H1 (cell line): ENCODE results near the gene ENDOV. TPM values are rescaled to one million over a fixed set of nuclear protein-coding genes. Genes with fewer than 3 reads are reported as not detected.

Source experiments
- CTCF ChIA-PET: fragments of 300-600 bp; sonication (Branson Sonifier 250); formaldehyde crosslinking; loops from one replicate; lab custom pipeline; 2021; ENCODE audit not compliant: partially characterized antibody; lab: Charles Lee
- POLR2A ChIA-PET: fragments of 300-600 bp; sonication (Branson Sonifier 250); formaldehyde crosslinking; loops from one replicate; lab custom pipeline; 2021; ENCODE audit warnings: inconsistent platforms; ENCODE audit not compliant: partially characterized antibody; lab: Charles Lee
- DNase-seq, 2 experiments: peaks; one replicate each; pipeline versions ENCODE4 v3.0.0 to v3.0.0-alpha.2; 2010 to 2022; ENCODE audit warnings: low spot score in 2 of 2, low read depth in 1 of 2, mixed read lengths in 1 of 2
- FAIRE-seq: peaks from 2 replicates; lab custom pipeline; 2011; peaks lifted over from hg19 to GRCh38; lab: Jason Lieb, UNC
- H2AFZ ChIP-seq: 2 replicates; pipeline ENCODE4 v1.8.1; 2012; ENCODE audit warnings: low read length, inconsistent platforms
- H2AK5ac ChIP-seq: 2 replicates; pipeline ENCODE4 v1.6.1; 2013; ENCODE audit warnings: low read depth, low read length
- H2BK120ac ChIP-seq: replicated peaks from 2 replicates; pipeline ENCODE3; 2013; ENCODE audit warnings: low read depth, low read length, inconsistent platforms
- H2BK12ac ChIP-seq: 2 replicates; pipeline ENCODE4 v1.6.1; 2013; ENCODE audit warnings: low read depth, low read length
- H2BK15ac ChIP-seq: 2 replicates; pipeline ENCODE4 v1.6.1; 2013; ENCODE audit warnings: low read length
- H2BK20ac ChIP-seq: 2 replicates; pipeline ENCODE4 v1.6.1; 2013; ENCODE audit warnings: low read length
- H2BK5ac ChIP-seq: 2 replicates; pipeline ENCODE4 v1.6.1; 2013; ENCODE audit warnings: low read depth, low read length
- H3K14ac ChIP-seq: 2 replicates; pipeline ENCODE4 v1.6.1; 2013; ENCODE audit warnings: inconsistent platforms; ENCODE audit not compliant: insufficient read length
- H3K18ac ChIP-seq: 2 replicates; pipeline ENCODE4 v1.6.1; 2013; ENCODE audit warnings: low read length; ENCODE audit errors: extremely low read depth
- H3K23ac ChIP-seq: 2 replicates; pipeline ENCODE4 v1.6.1; 2013; ENCODE audit warnings: inconsistent platforms; ENCODE audit not compliant: insufficient read length
- H3K23me2 ChIP-seq: 2 replicates; pipeline ENCODE4 v1.6.1; 2013; ENCODE audit warnings: low read depth, low read length
- H3K27ac ChIP-seq: 2 replicates; pipeline ENCODE4 v1.6.1; 2011; ENCODE audit warnings: low read depth, low read length, inconsistent platforms
- H3K27me3 ChIP-seq, 4 experiments: replicated peaks in 1 of 4; 1 replicate in 1 of 4; 2 replicates in 3 of 4; pipeline versions ENCODE4 v1.6.1 to v1.8.1; 2011 to 2013; ENCODE audit warnings: low read length in 3 of 4, mild to moderate bottlenecking in 3 of 4, inconsistent platforms in 2 of 4, mixed read lengths in 2 of 4, moderate library complexity in 1 of 4; ENCODE audit not compliant: control insufficient read depth in 3 of 4, insufficient read depth in 3 of 4; ENCODE audit errors: extremely low read depth in 1 of 4
- H3K36me3 ChIP-seq, 4 experiments: 2 replicates each; pipeline versions ENCODE4 v1.6.1 to v1.8.1; 2011 to 2013; ENCODE audit warnings: mild to moderate bottlenecking in 4 of 4, low read length in 3 of 4, moderate library complexity in 2 of 4, control low read depth in 1 of 4, inconsistent platforms in 1 of 4; ENCODE audit not compliant: insufficient read depth in 4 of 4, control insufficient read depth in 2 of 4
- H3K4ac ChIP-seq: replicated peaks from 2 replicates; pipeline ENCODE3; 2013; ENCODE audit warnings: low read length, low read depth, mixed read lengths, inconsistent platforms; ENCODE audit not compliant: insufficient read length
- H3K4me1 ChIP-seq, 4 experiments: replicated peaks in 1 of 4; 1 replicate in 1 of 4; 2 replicates in 3 of 4; pipeline versions ENCODE4 v1.6.1 to v1.8.1; 2011 to 2013; ENCODE audit warnings: low read length in 3 of 4, inconsistent platforms in 2 of 4, mixed read lengths in 1 of 4; ENCODE audit not compliant: insufficient read depth in 4 of 4, control insufficient read depth in 3 of 4
- H3K4me2 ChIP-seq, 2 experiments: 2 replicates each; pipeline versions ENCODE4 v1.6.1 to v1.8.1; 2011 to 2013; ENCODE audit warnings: low read depth in 2 of 2, low read length in 2 of 2, control low read depth in 1 of 2, inconsistent platforms in 1 of 2, mild to moderate bottlenecking in 1 of 2; ENCODE audit not compliant: insufficient read depth in 1 of 2
- H3K4me3 ChIP-seq, 4 experiments: fragments of 200-600, 300-600 bp in 1 of 4; sonication (generic), shearing (Covaris generic), sonication (Bioruptor Twin) in 1 of 4; 2 replicates each; pipeline versions ENCODE4 v1.5.1 to v1.8.1; 2011 to 2016; ENCODE audit warnings: low read length in 4 of 4, low read depth in 3 of 4, control low read depth in 2 of 4, inconsistent platforms in 2 of 4, mild to moderate bottlenecking in 2 of 4, mixed read lengths in 1 of 4, moderate library complexity in 1 of 4; ENCODE audit not compliant: insufficient read depth in 2 of 4; ENCODE audit errors: extremely low read depth in 1 of 4
- H3K56ac ChIP-seq: replicated peaks from 2 replicates; pipeline ENCODE3; 2013; ENCODE audit warnings: low read depth, mild to moderate bottlenecking, mixed read lengths, low read length, inconsistent platforms; ENCODE audit not compliant: insufficient read length
- H3K79me1 ChIP-seq: 2 replicates; pipeline ENCODE4 v1.6.1; 2013; ENCODE audit warnings: low read depth, low read length, control low read depth
- H3K79me2 ChIP-seq, 2 experiments: 2 replicates each; pipeline versions ENCODE4 v1.6.1 to v1.8.1; 2012 to 2013; ENCODE audit warnings: low read length in 2 of 2, mild to moderate bottlenecking in 2 of 2, inconsistent platforms in 1 of 2; ENCODE audit not compliant: insufficient read depth in 2 of 2, control insufficient read depth in 1 of 2
- H3K9ac ChIP-seq, 4 experiments: replicated peaks in 1 of 4; 1 replicate in 1 of 4; 2 replicates in 3 of 4; pipeline versions ENCODE4 v1.6.1 to v1.8.1; 2011 to 2013; ENCODE audit warnings: low read depth in 3 of 4, low read length in 3 of 4, control low read depth in 2 of 4, mild to moderate bottlenecking in 2 of 4, moderate library complexity in 2 of 4, inconsistent platforms in 1 of 4; ENCODE audit errors: extremely low read depth in 1 of 4
- H3K9me3 ChIP-seq, 2 experiments: 2 replicates each; pipeline versions ENCODE4 v1.6.1 to v1.8.1; 2012 to 2013; ENCODE audit warnings: mild to moderate bottlenecking in 2 of 2, moderate library complexity in 2 of 2, control low read depth in 1 of 2, inconsistent platforms in 1 of 2, low read depth in 1 of 2, low read length in 1 of 2, mixed read lengths in 1 of 2; ENCODE audit not compliant: insufficient read depth in 2 of 2
- H4K20me1 ChIP-seq, 2 experiments: replicated peaks in 1 of 2; 2 replicates each; pipeline versions ENCODE3 to v1.8.1; 2011 to 2013; ENCODE audit warnings: inconsistent platforms in 2 of 2, low read length in 2 of 2, mild to moderate bottlenecking in 1 of 2; ENCODE audit not compliant: insufficient read depth in 2 of 2, control insufficient read depth in 1 of 2
- H4K5ac ChIP-seq: 2 replicates; pipeline ENCODE4 v1.6.1; 2013; ENCODE audit warnings: low read length, low read depth, mixed read lengths, inconsistent platforms; ENCODE audit not compliant: insufficient read length
- H4K8ac ChIP-seq: 2 replicates; pipeline ENCODE4 v1.8.0; 2013; ENCODE audit warnings: mild to moderate bottlenecking, moderate library complexity, low read length, inconsistent platforms; ENCODE audit not compliant: insufficient read depth; ENCODE audit errors: extremely low read depth
- H4K91ac ChIP-seq: replicated peaks from 2 replicates; pipeline ENCODE3; 2013; ENCODE audit warnings: low read length, mixed read lengths, inconsistent platforms; ENCODE audit not compliant: insufficient read length
- CBX5 ChIP-seq: fragments of 300-800, 300-1000 bp; sonication (generic); IDR thresholded peaks from 2 replicates; pipeline ENCODE4 v1.7.1; 2016; ENCODE audit warnings: antibody characterized with exemption, low read length, low read depth
- CREB1 ChIP-seq: IDR thresholded peaks from 2 replicates; pipeline ENCODE4 v1.6.1; 2012; ENCODE audit warnings: inconsistent platforms
- EP300 ChIP-seq, 2 experiments: IDR thresholded peaks; 1 replicate in 1 of 2; 2 replicates in 1 of 2; pipeline ENCODE4 v1.6.1; 2011 to 2012; ENCODE audit warnings: low read depth in 2 of 2, low read length in 2 of 2, mild to moderate bottlenecking in 2 of 2, borderline replicate concordance in 1 of 2, inconsistent platforms in 1 of 2, moderate library complexity in 1 of 2
- MAFK ChIP-seq: IDR thresholded peaks from 2 replicates; pipeline ENCODE4 v1.6.1; 2012; ENCODE audit warnings: low read depth, mild to moderate bottlenecking, improper control_type of control experiment, low read length
- NRF1 ChIP-seq: IDR thresholded peaks from 2 replicates; pipeline ENCODE4 v1.6.1; 2011; ENCODE audit warnings: mild to moderate bottlenecking, low read depth, low read length, improper control_type of control experiment
- RAD21 ChIP-seq, 2 experiments: IDR thresholded peaks in 1 of 2; conservative IDR thresholded peaks in 1 of 2; 2 replicates each; pipeline ENCODE4 v1.6.1; 2011; ENCODE audit warnings: low read depth in 2 of 2, low read length in 2 of 2, improper control_type of control experiment in 1 of 2, inconsistent platforms in 1 of 2, mild to moderate bottlenecking in 1 of 2, moderate library complexity in 1 of 2
- WGBS, 2 experiments: shearing (Covaris generic) in 1 of 2; methylation state at CpG; one replicate each; pipeline versions ENCODE4 v1.1.6 to v1.1.7; 2013 to 2015; ENCODE audit warnings: low lambda C conversion rate in 2 of 2, mixed read lengths in 2 of 2, inconsistent platforms in 1 of 2, low coverage in 1 of 2, missing lambda C conversion rate in 1 of 2; ENCODE audit not compliant: insufficient replicate concordance in 2 of 2, insufficient coverage in 1 of 2, insufficient read length in 1 of 2; ENCODE audit errors: extremely low coverage in 1 of 2, missing lambda C conversion rate in 1 of 2; 5-methylcytosine and 5-hydroxymethylcytosine counted together
- polyA plus RNA-seq, 7 experiments: library from polyadenylated mRNA; depleted of rRNA in 3 of 7; stranded (reverse) in 5 of 7; unstranded in 2 of 7; fragments of >200 nt in 5 of 7; fragments of 200-250 nt in 2 of 7; gene quantifications; 1 replicate in 5 of 7; 2 replicates in 1 of 7; 4 replicates in 1 of 7; pipeline versions ENCODE4 v1.2.1 to v1.2.3, GENCODE V29; 2011 to 2013; ENCODE audit warnings: missing spikeins in 2 of 7, mixed read lengths in 2 of 7
- total RNA-seq: library from RNA; stranded (reverse); fragmentation: NEBNext Ultra II Directional; extraction: Animal tissue kit (Norgen Biotek cat#: 25700); gene quantifications from 2 replicates; pipeline ENCODE4 v1.2.1, GENCODE V29; 2021
- TF ChIP-seq, protein P1 (sequence below), 3 experiments: IDR thresholded peaks; 1 replicate in 2 of 3; 2 replicates in 1 of 3; pipeline versions ENCODE4 v1.5.1 to v1.6.1; 2011; ENCODE audit warnings: low read length in 3 of 3, mild to moderate bottlenecking in 3 of 3, inconsistent platforms in 2 of 3, low read depth in 1 of 3, moderate library complexity in 1 of 3; ENCODE audit not compliant: insufficient read depth in 1 of 3; ENCODE audit errors: control extremely low read depth in 1 of 3
- TF ChIP-seq, protein P2 (sequence below): IDR thresholded peaks from 2 replicates; pipeline ENCODE4 v1.6.1; 2012; ENCODE audit warnings: inconsistent platforms

Gene ENDOV
- total and polyA plus RNA-seq, 2 of the 8 experiments (the other 6 are each of a cell fraction or from before 2014, with no cell fraction given), result 10.6 to 13.3 TPM

DNA sequence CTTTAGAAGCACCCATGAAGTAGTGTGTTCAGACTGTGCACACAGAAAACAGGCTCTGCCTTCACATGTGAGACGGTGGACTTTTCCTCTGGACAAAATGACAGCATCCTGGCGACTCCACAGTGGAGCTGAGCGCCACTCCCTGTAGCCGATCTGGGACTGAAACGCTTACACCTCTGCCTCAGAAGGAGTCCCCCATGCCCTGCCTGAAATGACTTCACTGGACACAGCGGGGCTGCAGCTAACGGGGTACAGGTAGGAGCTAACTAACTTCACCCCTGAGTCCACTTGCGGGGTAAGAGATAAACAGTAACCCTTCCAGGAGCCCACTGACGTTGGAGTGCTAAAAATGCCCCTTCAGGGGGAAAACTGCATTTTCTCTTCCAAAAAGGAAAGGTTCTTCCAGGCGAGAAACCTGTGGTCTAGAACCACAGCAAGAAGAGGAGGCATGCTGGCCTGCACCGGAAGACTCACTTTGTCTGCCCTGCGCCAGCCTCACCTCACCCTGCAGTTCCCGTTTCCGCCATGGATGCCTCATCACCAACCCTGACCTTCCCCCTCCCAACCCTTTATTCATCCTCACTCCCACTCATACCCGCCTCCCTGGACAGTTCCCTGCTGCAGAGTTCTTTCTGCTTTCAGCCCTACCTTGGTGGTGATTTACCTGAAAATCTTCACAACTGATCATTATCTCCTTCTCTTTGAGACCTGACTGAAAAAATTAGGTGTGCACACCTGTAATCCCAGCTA is 19.4 kb upstream of the ENDOV start:
- H3K27ac ChIP-seq, result no peak overlapping the region
- no peak overlapping the region for H4K5ac ChIP-seq
- no peak overlapping the region for H3K4ac ChIP-seq
- 86% methylated on average over 15 of the region's 15 CpGs; no CpG with 5 or more reads in 1 of the 2 experiments for WGBS, 2 experiments
- no peak for DNase-seq
- H4K91ac ChIP-seq, result no peak overlapping the region
- ChIA-PET POLR2A (interaction anchor here (0.9 kb wide), 1 partner anchor 19 kb away, joined by 3 read pairs; the partner anchor contains the start of gene ENDOV), CTCF (interaction anchor here (0.6 to 1.2 kb wide), 7 partner anchors 11 to 1207 kb away, joined by 3 to 4 read pairs (median 3); no protein-coding TSS in a partner anchor)
- H3K56ac ChIP-seq, result no peak overlapping the region
- H2BK20ac ChIP-seq, result no peak overlapping the region
- H2BK12ac ChIP-seq, result no peak overlapping the region
- no peak overlapping the region for H3K4me3 ChIP-seq
- no peaks in the 10 kb centered on the region for H3K79me2 ChIP-seq
- H2AFZ ChIP-seq, result no peak overlapping the region
- peaks cover 0 to 14% (median 0%) of the 10 kb centered on the region in 4 experiments; a peak in 2 of 8 replicates for H3K36me3 ChIP-seq
- no peak overlapping the region for H3K23ac ChIP-seq
- no peak overlapping the region for H2BK5ac ChIP-seq
- no peak overlapping the region for H2BK120ac ChIP-seq
- no peaks in the 10 kb centered on the region for H3K27me3 ChIP-seq
- no peak overlapping the region for H2BK15ac ChIP-seq
- no peaks in the 10 kb centered on the region for H3K23me2 ChIP-seq
- peaks cover 2 to 3% of the 10 kb centered on the region in 2 experiments for H4K20me1 ChIP-seq
- no peaks in the 10 kb centered on the region for H3K9me3 ChIP-seq
- no peak overlapping the region for H2AK5ac ChIP-seq
- no peak overlapping the region for H4K8ac ChIP-seq
- H3K4me2 ChIP-seq, result no peak overlapping the region
- peaks cover 0 to 12% (median 3%) of the 10 kb centered on the region in 4 experiments; a peak in 4 of 7 replicates for H3K4me1 ChIP-seq
- H3K9ac ChIP-seq, result no peak overlapping the region
- H3K79me1 ChIP-seq, result no peaks in the 10 kb centered on the region
- H3K14ac ChIP-seq, result no peak overlapping the region
- no peak overlapping the region for H3K18ac ChIP-seq
- no peak for FAIRE-seq
- TF ChIP-seq, protein P1, sequence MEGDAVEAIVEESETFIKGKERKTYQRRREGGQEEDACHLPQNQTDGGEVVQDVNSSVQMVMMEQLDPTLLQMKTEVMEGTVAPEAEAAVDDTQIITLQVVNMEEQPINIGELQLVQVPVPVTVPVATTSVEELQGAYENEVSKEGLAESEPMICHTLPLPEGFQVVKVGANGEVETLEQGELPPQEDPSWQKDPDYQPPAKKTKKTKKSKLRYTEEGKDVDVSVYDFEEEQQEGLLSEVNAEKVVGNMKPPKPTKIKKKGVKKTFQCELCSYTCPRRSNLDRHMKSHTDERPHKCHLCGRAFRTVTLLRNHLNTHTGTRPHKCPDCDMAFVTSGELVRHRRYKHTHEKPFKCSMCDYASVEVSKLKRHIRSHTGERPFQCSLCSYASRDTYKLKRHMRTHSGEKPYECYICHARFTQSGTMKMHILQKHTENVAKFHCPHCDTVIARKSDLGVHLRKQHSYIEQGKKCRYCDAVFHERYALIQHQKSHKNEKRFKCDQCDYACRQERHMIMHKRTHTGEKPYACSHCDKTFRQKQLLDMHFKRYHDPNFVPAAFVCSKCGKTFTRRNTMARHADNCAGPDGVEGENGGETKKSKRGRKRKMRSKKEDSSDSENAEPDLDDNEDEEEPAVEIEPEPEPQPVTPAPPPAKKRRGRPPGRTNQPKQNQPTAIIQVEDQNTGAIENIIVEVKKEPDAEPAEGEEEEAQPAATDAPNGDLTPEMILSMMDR (IDR thresholded peaks at IDR 0.05; ENCODE audit: control extremely low read depth in 1 of 3, insufficient read depth in 1 of 3, low read depth in 1 of 3, low read length in 3 of 3), result peak in 2 of 3 experiments; percentile 11 to 19; a peak in 2 of 4 replicates
- TF ChIP-seq CBX5 (no peak), EP300 (IDR thresholded peaks at IDR 0.05; ENCODE audit: borderline replicate concordance in 1 of 2, low read depth in 2 of 2, low read length in 2 of 2) (no peak), CREB1 (no peak), MAFK (no peak), NRF1 (no peak), RAD21 (IDR thresholded peaks at IDR 0.05 in 1 of 2, conservative IDR thresholded peaks at IDR 0.05 in 1 of 2; ENCODE audit: low read depth in 2 of 2, low read length in 2 of 2) (0 out of 4 replicates have a peak, but pooled peaks of 1 of the 2 experiments have one; percentile 3)
- TF ChIP-seq, protein P2, sequence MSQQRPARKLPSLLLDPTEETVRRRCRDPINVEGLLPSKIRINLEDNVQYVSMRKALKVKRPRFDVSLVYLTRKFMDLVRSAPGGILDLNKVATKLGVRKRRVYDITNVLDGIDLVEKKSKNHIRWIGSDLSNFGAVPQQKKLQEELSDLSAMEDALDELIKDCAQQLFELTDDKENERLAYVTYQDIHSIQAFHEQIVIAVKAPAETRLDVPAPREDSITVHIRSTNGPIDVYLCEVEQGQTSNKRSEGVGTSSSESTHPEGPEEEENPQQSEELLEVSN, result no peak
